Colonic mucosa (tissue), 4 donors: Measurements from ENCODE around the gene AUTS2. TPM values are rescaled to one million over a fixed set of nuclear protein-coding genes. Genes with fewer than 3 reads are reported as not detected.

Experiments used
- DNase-seq: peaks from one replicate; pipeline ENCODE4 v3.0.0-alpha.2; 2020
- H3K27ac ChIP-seq: fragments of 200-600 bp; one replicate; pipeline ENCODE4 v1.8.0; 2021
- H3K27me3 ChIP-seq: fragments of 200-600 bp; one replicate; pipeline ENCODE4 v1.8.0; 2021
- H3K36me3 ChIP-seq: fragments of 200-600 bp; one replicate; pipeline ENCODE4 v1.8.0; 2021
- H3K4me1 ChIP-seq: fragments of 200-600 bp; one replicate; pipeline ENCODE4 v1.8.0; 2021; ENCODE audit warnings: mild to moderate bottlenecking
- H3K4me3 ChIP-seq: fragments of 200-600 bp; one replicate; pipeline ENCODE4 v1.8.0; 2021
- H3K9ac ChIP-seq, 2 donors: one replicate each; pipeline ENCODE4 v1.7.0; 2013; ENCODE audit warnings: control low read depth in 2 of 2, low read depth in 2 of 2, low read length in 2 of 2
- H3K9me3 ChIP-seq: fragments of 200-600 bp; one replicate; pipeline ENCODE4 v1.8.0; 2021
- intact Hi-C: fragments of 100-400 bp; cut with DNase I; formaldehyde crosslinking; loops from one replicate; pipeline ENCODE4 v1.14.1; 2022
- total RNA-seq, 2 donors: library from RNA; stranded (reverse); fragmentation: NEBNext Ultra II Directional in 1 of 2; extraction: Animal tissue kit (Norgen Biotek cat#: 25700) in 1 of 2; gene quantifications; one replicate each; pipeline ENCODE4 v1.2.1, GENCODE V29; 2021
- TF ChIP-seq, protein P1 (sequence below): fragments of 200-600 bp; IDR thresholded peaks from one replicate; pipeline ENCODE4 v1.8.0; 2022; ENCODE audit warnings: antibody characterized with exemption, mild to moderate bottlenecking
- donor health status: healthy.
- donor health status: DM: no; HTN: no; CAD: no.
- donor health status: DM: no; HTN: no; CAD: no.

The AUTS2 gene
- total RNA-seq, 2 donors from 2014 or later = 39.8 to 42.3 TPM

DNA sequence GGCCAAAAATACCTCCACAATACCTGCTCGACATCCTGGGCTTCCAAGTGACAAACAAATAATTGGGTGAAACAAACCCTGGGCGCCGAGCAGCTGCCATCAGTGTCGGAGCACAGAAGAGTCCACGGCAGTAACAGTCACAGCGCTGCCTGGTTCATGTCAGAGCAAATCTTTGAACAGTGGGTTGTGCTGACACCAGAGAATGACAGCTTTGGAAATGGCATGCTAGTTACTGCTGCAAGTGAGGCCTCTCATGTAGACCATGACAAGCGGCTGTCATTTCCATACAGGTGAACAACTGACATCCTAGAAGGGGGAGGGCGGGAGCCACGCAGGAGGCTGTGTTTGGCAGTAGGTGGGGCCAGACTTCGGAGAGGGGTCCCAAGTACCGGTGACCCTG, 1113.2 kb downstream of the AUTS2 start:
- no peaks in the 10 kb centered on the region for H3K4me1 ChIP-seq
- DNase-seq = no peak
- H3K9ac ChIP-seq = no peak overlapping the region
- no peaks in the 10 kb centered on the region for H3K27me3 ChIP-seq
- no peaks in the 10 kb centered on the region for H3K36me3 ChIP-seq
- intact Hi-C loops = no loop called here
- no peak overlapping the region for H3K27ac ChIP-seq
- H3K9me3 ChIP-seq = no peaks in the 10 kb centered on the region
- TF ChIP-seq, protein P1, sequence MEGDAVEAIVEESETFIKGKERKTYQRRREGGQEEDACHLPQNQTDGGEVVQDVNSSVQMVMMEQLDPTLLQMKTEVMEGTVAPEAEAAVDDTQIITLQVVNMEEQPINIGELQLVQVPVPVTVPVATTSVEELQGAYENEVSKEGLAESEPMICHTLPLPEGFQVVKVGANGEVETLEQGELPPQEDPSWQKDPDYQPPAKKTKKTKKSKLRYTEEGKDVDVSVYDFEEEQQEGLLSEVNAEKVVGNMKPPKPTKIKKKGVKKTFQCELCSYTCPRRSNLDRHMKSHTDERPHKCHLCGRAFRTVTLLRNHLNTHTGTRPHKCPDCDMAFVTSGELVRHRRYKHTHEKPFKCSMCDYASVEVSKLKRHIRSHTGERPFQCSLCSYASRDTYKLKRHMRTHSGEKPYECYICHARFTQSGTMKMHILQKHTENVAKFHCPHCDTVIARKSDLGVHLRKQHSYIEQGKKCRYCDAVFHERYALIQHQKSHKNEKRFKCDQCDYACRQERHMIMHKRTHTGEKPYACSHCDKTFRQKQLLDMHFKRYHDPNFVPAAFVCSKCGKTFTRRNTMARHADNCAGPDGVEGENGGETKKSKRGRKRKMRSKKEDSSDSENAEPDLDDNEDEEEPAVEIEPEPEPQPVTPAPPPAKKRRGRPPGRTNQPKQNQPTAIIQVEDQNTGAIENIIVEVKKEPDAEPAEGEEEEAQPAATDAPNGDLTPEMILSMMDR = no peak
- no peak overlapping the region for H3K4me3 ChIP-seq

DNA sequence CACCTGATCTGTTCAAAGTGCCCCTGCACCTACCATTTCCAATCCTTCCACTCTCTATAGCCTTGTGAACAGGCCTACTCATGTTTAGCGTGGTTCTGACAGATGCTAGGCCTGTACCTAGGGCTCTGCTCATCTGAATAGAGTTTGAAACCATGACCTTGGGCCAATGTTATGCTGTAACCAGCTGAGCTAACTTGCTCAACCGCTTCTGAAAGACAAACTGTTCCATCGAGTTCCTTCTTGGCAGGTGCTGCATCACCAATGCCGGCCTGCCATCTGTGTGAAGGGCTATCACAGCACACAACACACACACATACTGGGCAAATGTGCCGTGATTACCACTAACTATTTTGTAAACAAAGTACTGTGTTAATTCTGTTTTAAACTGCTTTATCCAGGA, 1114.7 kb downstream of the AUTS2 start:
- H3K27ac ChIP-seq = no peak overlapping the region
- intact Hi-C loops = no loop called here

DNA sequence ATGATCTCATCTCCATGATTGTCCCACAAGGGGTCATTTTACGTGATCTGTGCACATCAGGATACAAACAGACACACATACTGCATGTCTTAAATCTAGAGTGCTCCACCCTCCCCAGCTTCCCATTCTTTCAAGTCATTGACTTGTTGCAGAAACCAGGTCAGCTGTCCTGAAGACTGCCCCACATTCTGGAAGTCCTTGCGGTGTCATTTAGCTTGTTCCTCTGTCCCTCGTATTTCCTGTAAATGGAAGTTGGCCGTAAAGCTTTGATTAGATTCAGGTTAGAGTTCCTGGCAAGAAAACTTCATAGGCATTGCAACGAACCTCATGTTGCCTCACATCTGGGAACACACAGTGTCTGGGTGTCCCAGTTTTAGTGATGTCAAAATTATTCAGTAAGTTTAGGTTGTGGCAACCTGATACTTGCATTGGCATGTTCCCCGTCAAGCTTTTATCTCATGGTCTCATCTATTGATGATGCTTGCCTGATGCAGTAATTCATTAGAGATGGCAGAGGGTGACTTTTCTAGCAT, 1116.3 kb downstream of the AUTS2 start:
- Histone ChIP-seq H3K9ac (no peak overlapping the region), H3K9me3 (no peaks in the 10 kb centered on the region), H3K27ac (no peak overlapping the region), H3K36me3 (no peaks in the 10 kb centered on the region), H3K4me3 (no peak overlapping the region), H3K27me3 (no peaks in the 10 kb centered on the region), H3K4me1 (no peaks in the 10 kb centered on the region)
- no peak for DNase-seq
- intact Hi-C loops = no loop called here
- TF ChIP-seq, protein P1 = no peak

More for the DNA sequence above, 1114.7 kb downstream of the AUTS2 start:
- no peak overlapping the region for H3K4me3 ChIP-seq
- TF ChIP-seq, protein P1 = no peak
- H3K36me3 ChIP-seq = no peaks in the 10 kb centered on the region
- no peak overlapping the region for H3K9ac ChIP-seq
- no peak for DNase-seq
- H3K4me1 ChIP-seq = no peaks in the 10 kb centered on the region
- no peaks in the 10 kb centered on the region for H3K9me3 ChIP-seq
- H3K27me3 ChIP-seq = no peaks in the 10 kb centered on the region

DNA sequence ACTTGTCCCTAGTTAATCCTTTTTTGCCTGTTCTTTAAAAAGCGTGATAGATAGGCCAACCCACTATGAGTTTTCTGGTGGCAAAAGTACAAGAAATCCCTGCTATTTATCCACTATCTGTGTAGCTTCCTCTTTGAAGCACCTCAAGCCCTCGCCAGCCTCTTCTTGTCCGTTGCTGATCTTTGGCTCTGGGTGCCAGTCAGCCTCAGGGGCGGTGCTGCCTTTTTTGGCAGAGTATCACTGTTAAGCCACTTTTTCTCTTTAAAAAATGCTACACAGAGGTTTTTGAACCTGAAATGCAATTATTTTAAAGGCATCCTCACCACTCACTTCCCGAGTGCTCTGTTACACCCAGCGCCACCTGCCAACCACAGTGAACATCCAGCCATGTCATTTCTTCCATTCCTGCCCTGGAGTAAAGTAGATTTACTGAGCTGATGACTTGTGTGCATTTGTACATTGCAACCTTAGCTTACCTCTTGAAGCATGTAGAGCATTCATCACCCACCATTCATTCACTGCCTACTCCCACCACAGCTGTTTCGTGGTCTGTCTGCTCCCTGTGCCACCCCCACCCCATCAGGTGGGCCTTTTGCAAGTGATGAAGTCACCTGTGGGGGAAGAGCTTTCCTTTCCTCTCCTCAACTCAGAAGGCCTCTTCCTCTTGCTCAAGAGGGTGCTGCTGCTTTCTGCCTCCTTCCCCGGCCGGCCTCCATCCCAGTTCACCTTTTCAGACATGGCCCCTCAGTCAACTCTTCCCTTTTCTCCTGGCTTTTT, 1119.5 kb downstream of the AUTS2 start:
- DNase-seq = no peak

DNA sequence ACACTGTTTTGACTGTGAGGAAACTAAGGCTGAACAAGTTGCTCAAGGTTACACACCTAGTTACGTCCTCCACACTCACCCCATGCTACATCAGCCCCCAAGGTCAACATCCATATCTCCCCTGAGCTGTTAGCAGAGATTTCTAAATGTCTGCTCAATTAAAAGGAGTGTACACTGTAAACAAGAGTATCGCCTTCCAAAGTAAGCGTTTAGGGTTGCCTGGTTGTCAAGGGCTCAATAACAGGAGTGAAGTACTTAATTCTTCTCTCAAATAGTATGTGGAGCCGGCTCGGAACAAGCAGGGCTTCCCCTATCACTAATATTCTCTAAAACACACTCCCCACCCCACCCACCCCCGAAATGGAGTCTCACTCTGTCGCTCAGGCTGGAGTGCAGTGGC, 1120.8 kb downstream of the AUTS2 start:
- no peaks in the 10 kb centered on the region for H3K9me3 ChIP-seq
- no peaks in the 10 kb centered on the region for H3K36me3 ChIP-seq
- no peak overlapping the region for H3K27ac ChIP-seq
- no peaks in the 10 kb centered on the region for H3K27me3 ChIP-seq
- TF ChIP-seq, protein P1 = no peak
- H3K4me1 ChIP-seq = no peaks in the 10 kb centered on the region
- DNase-seq = no peak
- no peak overlapping the region for H3K4me3 ChIP-seq
- intact Hi-C loops = no loop called here
- no peak overlapping the region for H3K9ac ChIP-seq

More for the DNA sequence above, 1119.5 kb downstream of the AUTS2 start:
- no peaks in the 10 kb centered on the region for H3K36me3 ChIP-seq
- H3K9ac ChIP-seq = peak overlapping the region in 1 of 2 donors; percentile 29
- no peaks in the 10 kb centered on the region for H3K9me3 ChIP-seq
- no peaks in the 10 kb centered on the region for H3K4me1 ChIP-seq
- no peak overlapping the region for H3K4me3 ChIP-seq
- no peaks in the 10 kb centered on the region for H3K27me3 ChIP-seq
- intact Hi-C loops = no loop called here
- TF ChIP-seq, protein P1 = no peak
- no peak overlapping the region for H3K27ac ChIP-seq
